Spleen (tissue), 11 donors: ENCODE data around the gene MEF2C. TPM values are rescaled to one million over a fixed set of nuclear protein-coding genes. Genes with fewer than 3 reads are reported as not detected.

Experiments
- DNase-seq: peaks from one replicate; pipeline ENCODE4 v3.0.0-alpha.2; 2020
- H3K27ac ChIP-seq, 8 donors: fragments of 200-600 bp; sonication (generic) in 7 of 8; 1 replicate in 4 of 8; 2 replicates in 4 of 8; pipeline versions ENCODE4 v1.5.0 to v1.8.0; 2016 to 2021; ENCODE audit warnings: inconsistent platforms in 4 of 8, mild to moderate bottlenecking in 4 of 8, moderate library complexity in 1 of 8
- H3K27me3 ChIP-seq, 7 donors: fragments of 200-600 bp; sonication (generic) in 6 of 7; replicated peaks in 1 of 7; 1 replicate in 4 of 7; 2 replicates in 3 of 7; pipeline versions ENCODE4 v1.5.0 to v1.8.0; 2016 to 2021; ENCODE audit warnings: inconsistent platforms in 3 of 7, mild to moderate bottlenecking in 1 of 7
- H3K36me3 ChIP-seq, 6 donors: fragments of 200-600 bp; sonication (generic) in 5 of 6; 1 replicate in 4 of 6; 2 replicates in 2 of 6; pipeline versions ENCODE4 v1.5.0 to v1.8.0; 2016 to 2021; ENCODE audit warnings: inconsistent platforms in 2 of 6
- H3K4me1 ChIP-seq, 6 donors: fragments of 200-600 bp; sonication (generic) in 5 of 6; 1 replicate in 3 of 6; 2 replicates in 3 of 6; pipeline versions ENCODE4 v1.5.0 to v1.8.0; 2016 to 2021; ENCODE audit warnings: inconsistent platforms in 3 of 6
- H3K4me3 ChIP-seq, 8 donors: fragments of 200-600 bp; sonication (generic) in 7 of 8; 1 replicate in 4 of 8; 2 replicates in 4 of 8; pipeline versions ENCODE4 v1.5.0 to v1.8.0; 2016 to 2021; ENCODE audit warnings: inconsistent platforms in 4 of 8, mild to moderate bottlenecking in 4 of 8, moderate library complexity in 2 of 8
- H3K9me3 ChIP-seq, 8 donors: fragments of 200-600 bp; sonication (generic) in 7 of 8; 1 replicate in 4 of 8; 2 replicates in 4 of 8; pipeline versions ENCODE4 v1.5.0 to v1.8.0; 2016 to 2021; ENCODE audit warnings: inconsistent platforms in 4 of 8
- CTCF ChIP-seq, 11 experiments: fragments of 200-600 bp in 7 of 11; fragments of 450-650 bp in 4 of 11; sonication (generic) in 4 of 11; IDR thresholded peaks in 8 of 11; conservative IDR thresholded peaks in 3 of 11; 1 replicate in 7 of 11; 2 replicates in 4 of 11; pipeline versions ENCODE4 v1.4.0 to v1.8.0; 2016 to 2021; ENCODE audit warnings: antibody characterized with exemption in 11 of 11, inconsistent platforms in 4 of 11, mild to moderate bottlenecking in 1 of 11
- POLR2A ChIP-seq, 3 donors: fragments of 450-650 bp; IDR thresholded peaks; one replicate each; pipeline ENCODE4 v1.5.1; 2017; ENCODE audit warnings: antibody characterized with exemption in 3 of 3, mild to moderate bottlenecking in 1 of 3
- POLR2AphosphoS5 ChIP-seq, 3 donors: sonication (generic); formaldehyde crosslinking; IDR thresholded peaks; one replicate each; pipeline ENCODE4 v1.5.1; 2017; ENCODE audit warnings: antibody characterized with exemption in 3 of 3
- WGBS, 5 donors: extraction: QIAGEN DNeasy Blood & Tissue Kit in 3 of 5; methylation state at CpG; one replicate each; pipeline versions ENCODE4 v1.1.5 to v1.1.7; 2013 to 2018; 5-methylcytosine and 5-hydroxymethylcytosine counted together
- intact Hi-C: fragments of 100-400 bp; cut with DNase I; formaldehyde crosslinking; loops from one replicate; pipeline ENCODE4 v1.15.0; 2023; ENCODE audit warnings: low total_unique reads
- polyA plus RNA-seq, 3 donors: library from polyadenylated mRNA; stranded (reverse); fragments of 200-250 nt; gene quantifications; one replicate each; pipeline ENCODE4 v1.2.1, GENCODE V29; 2013
- total RNA-seq, 7 donors: library from RNA; depleted of rRNA in 3 of 7; stranded (reverse); fragments of >200 nt in 3 of 7; fragmentation: NEBNext Ultra II Directional in 4 of 7; extraction: Animal tissue kit (Norgen Biotek cat#: 25700) in 4 of 7; gene quantifications; one replicate each; pipeline versions ENCODE4 v1.1.0 to v1.2.1, GENCODE V29; 2016 to 2021
- donor health status: healthy with polysubstance abuse.
- donor health status: DM: no; HTN: no; CAD: no; lungs with moderate emphysema.
- donor health status: DM: no; HTN: no; CAD: no.
- donor health status: Bipolar disorder and iron deficiency.
- donor health status: healthy.
- donor health status: DM: no; HTN: no; CAD: no.
- donor health status: DM: yes; HTN: yes; CAD: no.

Gene MEF2C
- total and polyA plus RNA-seq, 10 donors: 19.3 to 153 (median 120) TPM

DNA sequence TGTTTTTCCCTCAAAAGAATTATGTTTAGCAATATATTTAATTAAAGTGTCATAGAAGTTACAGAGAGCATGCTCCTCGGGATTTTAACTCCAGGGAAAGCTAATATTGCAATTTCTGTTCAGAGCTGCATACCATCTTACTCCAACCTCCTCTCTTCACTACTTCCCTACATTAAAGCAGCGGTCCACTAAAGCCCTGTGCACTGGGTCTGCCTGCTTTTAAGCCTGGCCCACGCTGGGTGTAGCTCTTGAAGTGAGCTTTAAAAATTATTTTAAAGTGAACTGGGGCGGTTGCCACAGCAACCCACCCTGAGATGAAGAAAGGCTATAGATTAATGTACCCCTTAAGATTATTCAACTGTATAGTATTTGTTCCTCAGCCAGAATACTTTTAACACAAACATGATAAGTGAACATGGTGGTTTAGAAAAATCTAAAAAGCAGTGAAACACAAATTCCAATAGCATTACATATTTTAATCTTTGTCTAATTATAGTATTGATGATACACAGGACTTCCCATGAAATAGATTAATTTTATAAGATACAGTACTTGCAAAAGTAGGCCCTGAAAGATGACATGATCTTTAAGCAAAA lies 3.9 kb upstream of the MEF2C start:
- Histone ChIP-seq H3K27ac (peak overlapping the region; percentile 58 to 94 (median 92)), H3K36me3 (no peaks in the 10 kb centered on the region), H3K9me3 (no peaks in the 10 kb centered on the region), H3K4me1 (peaks cover 8 to 74% (median 52%) of the 10 kb centered on the region in 6 donors), H3K4me3 (peak overlapping the region in 2 of 8 donors; percentile 27 to 52), H3K27me3 (peaks cover 0 to 8% (median 0%) of the 10 kb centered on the region in 7 donors)
- WGBS, 5 donors: 28 to 41% (median 36%) methylated on average over 4 of the region's 4 CpGs
- DNase-seq: no peak
- TF ChIP-seq CTCF (IDR thresholded peaks at IDR 0.05 in 8 of 11, conservative IDR thresholded peaks at IDR 0.05 in 3 of 11) (no peak), POLR2AphosphoS5 (IDR thresholded peaks at IDR 0.05) (peak in 1 of 3 donors; percentile 20), POLR2A (IDR thresholded peaks at IDR 0.05) (no peak)
- intact Hi-C loops: loop anchor here (10.0 kb wide), 2 partner anchors 62 to 152 kb away; no protein-coding TSS in a partner anchor

DNA sequence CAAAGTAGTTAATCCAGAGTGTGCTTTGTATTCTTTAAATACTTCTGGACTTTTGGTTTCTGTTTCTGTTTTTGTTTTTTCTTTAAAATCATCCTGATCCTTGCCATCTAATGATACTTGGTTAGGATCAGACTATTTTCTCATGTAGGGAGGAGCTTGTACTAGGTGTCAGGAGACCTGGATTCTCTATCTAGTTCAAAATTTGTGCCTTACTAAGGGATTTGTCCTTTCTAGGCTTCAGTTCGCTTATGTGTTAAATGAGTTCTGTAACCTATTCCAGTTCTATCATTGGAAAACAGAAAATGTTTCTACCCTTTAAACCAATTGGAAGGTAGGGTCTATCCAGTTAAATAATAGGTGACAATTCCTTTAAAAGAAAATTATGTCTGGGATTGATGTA lies 3.3 kb upstream of the MEF2C start:
- peaks cover 0 to 8% (median 0%) of the 10 kb centered on the region in 7 donors for H3K27me3 ChIP-seq
- H3K4me1 ChIP-seq: peaks cover 8 to 78% (median 52%) of the 10 kb centered on the region in 6 donors
- intact Hi-C loops: loop anchor here (10.0 kb wide), 2 partner anchors 61 to 151 kb away; no protein-coding TSS in a partner anchor
- no peak for DNase-seq
- no peaks in the 10 kb centered on the region for H3K9me3 ChIP-seq
- peak overlapping the region in 3 of 8 donors; percentile 6 to 52 (median 27) for H3K4me3 ChIP-seq
- TF ChIP-seq POLR2A (IDR thresholded peaks at IDR 0.05) (no peak), POLR2AphosphoS5 (IDR thresholded peaks at IDR 0.05) (no peak), CTCF (IDR thresholded peaks at IDR 0.05 in 8 of 11, conservative IDR thresholded peaks at IDR 0.05 in 3 of 11) (no peak)
- no peaks in the 10 kb centered on the region for H3K36me3 ChIP-seq
- 21 to 36% (median 25%) methylated on average over 1 of the region's 1 CpG for WGBS, 5 donors
- H3K27ac ChIP-seq: peak overlapping the region; percentile 58 to 94 (median 92)

DNA sequence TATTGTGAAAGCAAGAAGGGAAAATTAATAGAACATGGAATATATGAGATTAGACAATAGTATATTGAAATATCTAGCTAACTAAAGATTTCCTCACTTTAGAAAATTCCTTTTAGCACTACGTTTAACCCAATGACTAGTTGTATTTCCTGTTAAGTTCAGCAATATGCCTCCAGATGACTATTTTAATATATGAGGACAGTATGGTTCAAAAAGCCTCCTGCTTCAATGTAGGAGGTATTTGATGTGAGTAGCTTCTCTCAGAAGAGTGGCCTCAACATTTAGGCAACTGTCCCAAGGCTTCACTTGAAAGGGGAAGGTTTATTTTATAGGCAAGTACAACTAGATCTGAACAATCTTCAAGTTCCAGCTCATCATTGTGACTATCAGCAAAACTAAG lies 2.0 kb upstream of the MEF2C start:
- TF ChIP-seq POLR2AphosphoS5 (IDR thresholded peaks at IDR 0.05): no peak
- no peak for TF ChIP-seq POLR2A (IDR thresholded peaks at IDR 0.05)
- TF ChIP-seq CTCF (IDR thresholded peaks at IDR 0.05 in 8 of 11, conservative IDR thresholded peaks at IDR 0.05 in 3 of 11): no peak
- 5 to 13% (median 7%) methylated on average over 1 of the region's 1 CpG for WGBS, 5 donors
- Histone ChIP-seq H3K9me3 (no peaks in the 10 kb centered on the region), H3K36me3 (no peaks in the 10 kb centered on the region), H3K27ac (peak overlapping the region; percentile 86 to 94 (median 92)), H3K4me1 (peaks cover 8 to 79% (median 46%) of the 10 kb centered on the region in 6 donors), H3K4me3 (peak overlapping the region in 5 of 8 donors; percentile 52 to 87 (median 67)), H3K27me3 (peaks cover 0 to 8% (median 0%) of the 10 kb centered on the region in 7 donors)
- intact Hi-C loops: loop anchor here (10.0 kb wide), 2 partner anchors 60 to 150 kb away; no protein-coding TSS in a partner anchor
- no peak for DNase-seq

DNA sequence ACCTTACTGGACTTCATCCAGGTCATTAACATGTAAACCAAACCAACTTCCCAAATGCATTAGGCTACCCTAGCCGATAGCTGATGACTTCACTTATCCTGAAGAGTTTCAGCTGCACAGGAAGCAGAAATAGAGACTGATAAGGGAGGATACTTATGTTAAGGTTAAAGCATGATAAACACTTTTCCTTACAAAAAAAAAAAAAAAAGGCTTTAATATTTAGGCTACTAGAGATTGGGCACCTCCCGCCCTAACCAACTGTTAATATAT lies 1.6 kb upstream of the MEF2C start:
- no peak for DNase-seq
- Histone ChIP-seq H3K4me1 (peaks cover 8 to 80% (median 47%) of the 10 kb centered on the region in 6 donors), H3K4me3 (peak overlapping the region; percentile 52 to 87 (median 66)), H3K27me3 (peaks cover 0 to 3% (median 0%) of the 10 kb centered on the region in 7 donors), H3K36me3 (no peaks in the 10 kb centered on the region), H3K9me3 (no peaks in the 10 kb centered on the region), H3K27ac (peak overlapping the region; percentile 86 to 94 (median 92))
- TF ChIP-seq POLR2A (IDR thresholded peaks at IDR 0.05): no peak
- TF ChIP-seq CTCF (IDR thresholded peaks at IDR 0.05 in 8 of 11, conservative IDR thresholded peaks at IDR 0.05 in 3 of 11): no peak
- no peak for TF ChIP-seq POLR2AphosphoS5 (IDR thresholded peaks at IDR 0.05)
- WGBS, 5 donors: 6 to 21% (median 16%) methylated on average over 2 of the region's 2 CpGs
- intact Hi-C loops: loop anchor here (10.0 kb wide), 2 partner anchors 60 to 150 kb away; no protein-coding TSS in a partner anchor
